SK-N-SH (cell line): ENCODE data around the gene THSD4. TPM values are rescaled to one million over a fixed set of nuclear protein-coding genes. Genes with fewer than 3 reads are reported as not detected.

ENCODE experiments used
- CTCF ChIA-PET: fragments of 300-600, 350-600 bp; formaldehyde crosslinking; extraction: SDS; loops from one replicate; lab custom pipeline; 2021; lab: Yijun Ruan, JAX
- POLR2A ChIA-PET: fragments of 350-600 bp; sonication (Branson Sonifier 250); formaldehyde crosslinking; extraction: SDS; loops from one replicate; lab custom pipeline; 2020; ENCODE audit warnings: antibody characterized with exemption, inconsistent platforms; lab: Yijun Ruan, JAX
- DNase-seq: peaks from one replicate; pipeline ENCODE4 v3.0.0; 2012
- H2AFZ ChIP-seq: fragments of 200-600 bp; sonication (generic); 2 replicates; pipeline ENCODE4 v1.8.1; 2016; ENCODE audit warnings: antibody characterized with exemption, mild to moderate bottlenecking, low read depth
- H3F3A ChIP-seq: fragments of 200-600 bp; sonication (generic); replicated peaks from 2 replicates; pipeline ENCODE3; 2016; ENCODE audit warnings: antibody characterized with exemption, mild to moderate bottlenecking; ENCODE audit not compliant: insufficient read depth
- H3K27ac ChIP-seq, 2 experiments: fragments of 200-500 bp in 1 of 2; fragments of 200-600 bp in 1 of 2; sonication (Bioruptor generic) in 1 of 2; sonication (generic), shearing (Covaris generic) in 1 of 2; 2 replicates each; pipeline versions ENCODE4 v1.5.1 to v1.6.1; 2014 to 2016; ENCODE audit warnings: low read depth in 2 of 2, inconsistent platforms in 1 of 2, low read length in 1 of 2, mild to moderate bottlenecking in 1 of 2, mixed read lengths in 1 of 2
- H3K27me3 ChIP-seq: fragments of 200-600 bp; sonication (generic), shearing (Covaris generic); 2 replicates; pipeline ENCODE4 v1.6.1; 2016; ENCODE audit warnings: mixed run types; ENCODE audit not compliant: insufficient read depth
- H3K36me3 ChIP-seq, 2 experiments: fragments of 200-500 bp in 1 of 2; fragments of 200-600 bp in 1 of 2; sonication (Bioruptor generic) in 1 of 2; sonication (generic) in 1 of 2; replicated peaks in 1 of 2; 2 replicates each; pipeline versions ENCODE3 to v1.5.1; 2014 to 2016; ENCODE audit warnings: low read length in 1 of 2, mild to moderate bottlenecking in 1 of 2; ENCODE audit not compliant: insufficient read depth in 2 of 2, control insufficient read depth in 1 of 2
- H3K4me1 ChIP-seq, 2 experiments: fragments of 200-500 bp in 1 of 2; fragments of 200-600 bp in 1 of 2; sonication (Bioruptor generic) in 1 of 2; sonication (generic), shearing (Covaris generic) in 1 of 2; 2 replicates each; pipeline versions ENCODE4 v1.5.1 to v1.6.1; 2014 to 2016; ENCODE audit warnings: low read depth in 1 of 2, low read length in 1 of 2, mixed run types in 1 of 2; ENCODE audit not compliant: insufficient read depth in 2 of 2, control insufficient read depth in 1 of 2
- H3K4me2 ChIP-seq: fragments of 200-600 bp; sonication (generic), shearing (Covaris generic); 2 replicates; pipeline ENCODE4 v1.6.1; 2017; ENCODE audit warnings: mixed run types
- H3K4me3 ChIP-seq, 2 experiments: fragments of 200-500 bp in 1 of 2; fragments of 200-600 bp in 1 of 2; sonication (Bioruptor generic) in 1 of 2; sonication (generic), shearing (Covaris generic) in 1 of 2; 2 replicates each; pipeline versions ENCODE4 v1.5.1 to v1.8.1; 2014 to 2016; ENCODE audit warnings: low read depth in 2 of 2, inconsistent platforms in 1 of 2, low read length in 1 of 2, mild to moderate bottlenecking in 1 of 2, mixed read lengths in 1 of 2, moderate library complexity in 1 of 2
- H3K79me2 ChIP-seq: fragments of 200-600 bp; sonication (generic); 2 replicates; pipeline ENCODE4 v1.8.1; 2017; ENCODE audit warnings: mild to moderate bottlenecking; ENCODE audit not compliant: insufficient read depth
- H3K9ac ChIP-seq: fragments of 200-600 bp; sonication (generic); 2 replicates; pipeline ENCODE4 v1.6.1; 2017; ENCODE audit warnings: mixed run types
- H3K9me2 ChIP-seq: fragments of 200-600 bp; sonication (generic); 2 replicates; pipeline ENCODE4 v1.6.1; 2017; ENCODE audit warnings: mixed run types
- H3K9me3 ChIP-seq: fragments of 200-600 bp; sonication (generic); 2 replicates; pipeline ENCODE4 v1.6.1; 2017; ENCODE audit warnings: mixed run types, mild to moderate bottlenecking, moderate library complexity
- H4K20me1 ChIP-seq: fragments of 200-600 bp; sonication (generic); 2 replicates; pipeline ENCODE4 v1.6.1; 2017; ENCODE audit warnings: mild to moderate bottlenecking, mixed run types; ENCODE audit not compliant: insufficient read depth
- CHD2 ChIP-seq: fragments of 150-350 bp; IDR thresholded peaks from 2 replicates; pipeline ENCODE4 v1.6.1; 2018; ENCODE audit warnings: low read length; ENCODE audit not compliant: partially characterized antibody
- EZH2phosphoT487 ChIP-seq: fragments of 200-600 bp; sonication (generic); IDR thresholded peaks from 2 replicates; pipeline ENCODE4 v1.6.1; 2017; ENCODE audit warnings: low read depth, mixed run types, mild to moderate bottlenecking, antibody characterized with exemption, moderate library complexity, borderline replicate concordance
- FOXM1 ChIP-seq: IDR thresholded peaks from 2 replicates; pipeline ENCODE4 v1.4.0; 2012; ENCODE audit warnings: low read depth, mild to moderate bottlenecking
- GABPA ChIP-seq: IDR thresholded peaks from 2 replicates; pipeline ENCODE4 v1.4.0; 2012; ENCODE audit warnings: low read depth, mild to moderate bottlenecking
- JUND ChIP-seq: IDR thresholded peaks from 2 replicates; pipeline ENCODE4 v1.4.0; 2012
- POLR2AphosphoS5 ChIP-seq: IDR thresholded peaks from 2 replicates; pipeline ENCODE4 v1.6.1; 2012; ENCODE audit warnings: low read depth, low read length
- RCOR1 ChIP-seq: fragments of 150-350 bp; IDR thresholded peaks from 2 replicates; pipeline ENCODE4 v1.6.1; 2017; ENCODE audit warnings: antibody characterized with exemption, low read length
- RFX5 ChIP-seq: IDR thresholded peaks from 2 replicates; pipeline ENCODE4 v1.6.1; 2012; ENCODE audit warnings: mild to moderate bottlenecking, improper control_type of control experiment, low read length
- TCF12 ChIP-seq: IDR thresholded peaks from 2 replicates; pipeline ENCODE4 v1.4.0; 2012
- TEAD4 ChIP-seq: IDR thresholded peaks from 2 replicates; pipeline ENCODE4 v1.4.0; 2012; ENCODE audit warnings: mild to moderate bottlenecking, borderline replicate concordance; ENCODE audit not compliant: insufficient read depth
- YY1 ChIP-seq: IDR thresholded peaks from 2 replicates; pipeline ENCODE4 v1.4.0; 2012; ENCODE audit warnings: low read depth, mild to moderate bottlenecking
- WGBS: methylation state at CpG from one replicate; pipeline ENCODE4 v1.1.6; 2017; ENCODE audit warnings: low lambda C conversion rate; 5-methylcytosine and 5-hydroxymethylcytosine counted together
- polyA plus RNA-seq, 3 experiments: library from polyadenylated mRNA; depleted of rRNA; stranded (reverse); fragments of >200 nt; gene quantifications; 2 replicates each; pipeline ENCODE4 v1.2.3, GENCODE V29; 2012
- TF ChIP-seq, protein P1 (sequence below): IDR thresholded peaks from 2 replicates; pipeline ENCODE4 v1.6.1; 2012; ENCODE audit warnings: mild to moderate bottlenecking, low read depth, low read length, moderate library complexity
- TF ChIP-seq, protein P2 (sequence below): IDR thresholded peaks from 2 replicates; pipeline ENCODE4 v1.4.0; 2012; ENCODE audit warnings: low read depth, borderline replicate concordance
- TF ChIP-seq, protein P3 (sequence below): fragments of 150-350 bp; IDR thresholded peaks from 2 replicates; pipeline ENCODE4 v1.6.1; 2016; ENCODE audit warnings: mild to moderate bottlenecking, low read depth, low read length
- TF ChIP-seq, protein P4 (sequence below): fragments of 200-600 bp; sonication (generic); IDR thresholded peaks from 2 replicates; pipeline ENCODE4 v1.6.1; 2017; ENCODE audit warnings: antibody characterized with exemption, mild to moderate bottlenecking, moderate library complexity
- TF ChIP-seq, protein P5 (sequence below): IDR thresholded peaks from 2 replicates; pipeline ENCODE4; 2012
- TF ChIP-seq, protein P6 (sequence below): IDR thresholded peaks from 2 replicates; pipeline ENCODE4 v1.4.0; 2012; ENCODE audit warnings: low read depth

THSD4 gene
- polyA plus RNA-seq, 1 of the 3 experiments (the other 2 are of a cell fraction), result 79.1 TPM

DNA sequence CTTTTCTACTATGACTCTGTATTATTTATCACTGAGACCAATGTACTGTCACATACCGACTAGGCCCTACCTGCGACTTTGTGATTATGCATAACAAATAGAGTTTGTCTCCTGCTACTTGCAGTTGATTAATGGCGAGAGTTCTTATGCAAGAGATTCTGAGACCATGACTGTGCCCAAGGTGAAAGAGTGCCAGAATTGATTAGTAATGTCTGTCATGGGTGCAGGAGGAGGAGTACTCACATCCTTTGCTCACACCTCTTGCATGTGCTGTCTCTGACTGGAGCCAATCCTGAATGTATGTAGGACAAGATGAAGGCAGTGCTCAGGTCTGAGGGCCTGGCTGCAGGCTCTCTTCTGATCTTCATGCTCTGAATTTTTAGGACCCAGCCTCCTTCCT is 260.7 kb downstream of the THSD4 start:
- Histone ChIP-seq H3K27ac (no peak overlapping the region), H3K9me3 (no peaks in the 10 kb centered on the region), H3K9ac (no peak overlapping the region), H3F3A (no peaks in the 10 kb centered on the region), H4K20me1 (no peaks in the 10 kb centered on the region), H2AFZ (no peak overlapping the region), H3K36me3 (no peaks in the 10 kb centered on the region), H3K4me1 (no peaks in the 10 kb centered on the region), H3K9me2 (no peaks in the 10 kb centered on the region), H3K4me2 (no peak overlapping the region), H3K27me3 (no peaks in the 10 kb centered on the region), H3K79me2 (no peaks in the 10 kb centered on the region), H3K4me3 (no peak overlapping the region)
- WGBS, result 98% methylated on average over 3 of the region's 3 CpGs
- DNase-seq, result no peak
- CTCF ChIA-PET, result no interaction called here
- TF ChIP-seq, protein P1, sequence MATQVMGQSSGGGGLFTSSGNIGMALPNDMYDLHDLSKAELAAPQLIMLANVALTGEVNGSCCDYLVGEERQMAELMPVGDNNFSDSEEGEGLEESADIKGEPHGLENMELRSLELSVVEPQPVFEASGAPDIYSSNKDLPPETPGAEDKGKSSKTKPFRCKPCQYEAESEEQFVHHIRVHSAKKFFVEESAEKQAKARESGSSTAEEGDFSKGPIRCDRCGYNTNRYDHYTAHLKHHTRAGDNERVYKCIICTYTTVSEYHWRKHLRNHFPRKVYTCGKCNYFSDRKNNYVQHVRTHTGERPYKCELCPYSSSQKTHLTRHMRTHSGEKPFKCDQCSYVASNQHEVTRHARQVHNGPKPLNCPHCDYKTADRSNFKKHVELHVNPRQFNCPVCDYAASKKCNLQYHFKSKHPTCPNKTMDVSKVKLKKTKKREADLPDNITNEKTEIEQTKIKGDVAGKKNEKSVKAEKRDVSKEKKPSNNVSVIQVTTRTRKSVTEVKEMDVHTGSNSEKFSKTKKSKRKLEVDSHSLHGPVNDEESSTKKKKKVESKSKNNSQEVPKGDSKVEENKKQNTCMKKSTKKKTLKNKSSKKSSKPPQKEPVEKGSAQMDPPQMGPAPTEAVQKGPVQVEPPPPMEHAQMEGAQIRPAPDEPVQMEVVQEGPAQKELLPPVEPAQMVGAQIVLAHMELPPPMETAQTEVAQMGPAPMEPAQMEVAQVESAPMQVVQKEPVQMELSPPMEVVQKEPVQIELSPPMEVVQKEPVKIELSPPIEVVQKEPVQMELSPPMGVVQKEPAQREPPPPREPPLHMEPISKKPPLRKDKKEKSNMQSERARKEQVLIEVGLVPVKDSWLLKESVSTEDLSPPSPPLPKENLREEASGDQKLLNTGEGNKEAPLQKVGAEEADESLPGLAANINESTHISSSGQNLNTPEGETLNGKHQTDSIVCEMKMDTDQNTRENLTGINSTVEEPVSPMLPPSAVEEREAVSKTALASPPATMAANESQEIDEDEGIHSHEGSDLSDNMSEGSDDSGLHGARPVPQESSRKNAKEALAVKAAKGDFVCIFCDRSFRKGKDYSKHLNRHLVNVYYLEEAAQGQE, result no peak
- TF ChIP-seq, protein P2, sequence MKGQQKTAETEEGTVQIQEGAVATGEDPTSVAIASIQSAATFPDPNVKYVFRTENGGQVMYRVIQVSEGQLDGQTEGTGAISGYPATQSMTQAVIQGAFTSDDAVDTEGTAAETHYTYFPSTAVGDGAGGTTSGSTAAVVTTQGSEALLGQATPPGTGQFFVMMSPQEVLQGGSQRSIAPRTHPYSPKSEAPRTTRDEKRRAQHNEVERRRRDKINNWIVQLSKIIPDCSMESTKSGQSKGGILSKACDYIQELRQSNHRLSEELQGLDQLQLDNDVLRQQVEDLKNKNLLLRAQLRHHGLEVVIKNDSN, result no peak
- TF ChIP-seq TCF12 (no peak), YY1 (no peak), CHD2 (no peak), POLR2AphosphoS5 (no peak), EZH2phosphoT487 (no peak), RCOR1 (no peak), GABPA (no peak), JUND (no peak), TEAD4 (no peak), RFX5 (no peak), FOXM1 (no peak)
- TF ChIP-seq, protein P3, sequence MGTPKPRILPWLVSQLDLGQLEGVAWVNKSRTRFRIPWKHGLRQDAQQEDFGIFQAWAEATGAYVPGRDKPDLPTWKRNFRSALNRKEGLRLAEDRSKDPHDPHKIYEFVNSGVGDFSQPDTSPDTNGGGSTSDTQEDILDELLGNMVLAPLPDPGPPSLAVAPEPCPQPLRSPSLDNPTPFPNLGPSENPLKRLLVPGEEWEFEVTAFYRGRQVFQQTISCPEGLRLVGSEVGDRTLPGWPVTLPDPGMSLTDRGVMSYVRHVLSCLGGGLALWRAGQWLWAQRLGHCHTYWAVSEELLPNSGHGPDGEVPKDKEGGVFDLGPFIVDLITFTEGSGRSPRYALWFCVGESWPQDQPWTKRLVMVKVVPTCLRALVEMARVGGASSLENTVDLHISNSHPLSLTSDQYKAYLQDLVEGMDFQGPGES, result no peak
- TF ChIP-seq, protein P4, sequence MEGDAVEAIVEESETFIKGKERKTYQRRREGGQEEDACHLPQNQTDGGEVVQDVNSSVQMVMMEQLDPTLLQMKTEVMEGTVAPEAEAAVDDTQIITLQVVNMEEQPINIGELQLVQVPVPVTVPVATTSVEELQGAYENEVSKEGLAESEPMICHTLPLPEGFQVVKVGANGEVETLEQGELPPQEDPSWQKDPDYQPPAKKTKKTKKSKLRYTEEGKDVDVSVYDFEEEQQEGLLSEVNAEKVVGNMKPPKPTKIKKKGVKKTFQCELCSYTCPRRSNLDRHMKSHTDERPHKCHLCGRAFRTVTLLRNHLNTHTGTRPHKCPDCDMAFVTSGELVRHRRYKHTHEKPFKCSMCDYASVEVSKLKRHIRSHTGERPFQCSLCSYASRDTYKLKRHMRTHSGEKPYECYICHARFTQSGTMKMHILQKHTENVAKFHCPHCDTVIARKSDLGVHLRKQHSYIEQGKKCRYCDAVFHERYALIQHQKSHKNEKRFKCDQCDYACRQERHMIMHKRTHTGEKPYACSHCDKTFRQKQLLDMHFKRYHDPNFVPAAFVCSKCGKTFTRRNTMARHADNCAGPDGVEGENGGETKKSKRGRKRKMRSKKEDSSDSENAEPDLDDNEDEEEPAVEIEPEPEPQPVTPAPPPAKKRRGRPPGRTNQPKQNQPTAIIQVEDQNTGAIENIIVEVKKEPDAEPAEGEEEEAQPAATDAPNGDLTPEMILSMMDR, result no peak
- TF ChIP-seq, protein P5, sequence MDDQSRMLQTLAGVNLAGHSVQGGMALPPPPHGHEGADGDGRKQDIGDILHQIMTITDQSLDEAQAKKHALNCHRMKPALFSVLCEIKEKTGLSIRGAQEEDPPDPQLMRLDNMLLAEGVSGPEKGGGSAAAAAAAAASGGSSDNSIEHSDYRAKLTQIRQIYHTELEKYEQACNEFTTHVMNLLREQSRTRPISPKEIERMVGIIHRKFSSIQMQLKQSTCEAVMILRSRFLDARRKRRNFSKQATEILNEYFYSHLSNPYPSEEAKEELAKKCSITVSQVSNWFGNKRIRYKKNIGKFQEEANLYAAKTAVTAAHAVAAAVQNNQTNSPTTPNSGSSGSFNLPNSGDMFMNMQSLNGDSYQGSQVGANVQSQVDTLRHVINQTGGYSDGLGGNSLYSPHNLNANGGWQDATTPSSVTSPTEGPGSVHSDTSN, result no peak
- TF ChIP-seq, protein P6, sequence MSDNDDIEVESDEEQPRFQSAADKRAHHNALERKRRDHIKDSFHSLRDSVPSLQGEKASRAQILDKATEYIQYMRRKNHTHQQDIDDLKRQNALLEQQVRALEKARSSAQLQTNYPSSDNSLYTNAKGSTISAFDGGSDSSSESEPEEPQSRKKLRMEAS, result no peak
- POLR2A ChIA-PET, result no interaction called here
